ENCODE data around the gene KLHL26. TPM values are rescaled to one million over a fixed set of nuclear protein-coding genes. Genes with fewer than 3 reads are reported as not detected.

Gene KLHL26
- total RNA-seq, 1 experiment from 2014 or later, result 10.7 TPM

DNA sequence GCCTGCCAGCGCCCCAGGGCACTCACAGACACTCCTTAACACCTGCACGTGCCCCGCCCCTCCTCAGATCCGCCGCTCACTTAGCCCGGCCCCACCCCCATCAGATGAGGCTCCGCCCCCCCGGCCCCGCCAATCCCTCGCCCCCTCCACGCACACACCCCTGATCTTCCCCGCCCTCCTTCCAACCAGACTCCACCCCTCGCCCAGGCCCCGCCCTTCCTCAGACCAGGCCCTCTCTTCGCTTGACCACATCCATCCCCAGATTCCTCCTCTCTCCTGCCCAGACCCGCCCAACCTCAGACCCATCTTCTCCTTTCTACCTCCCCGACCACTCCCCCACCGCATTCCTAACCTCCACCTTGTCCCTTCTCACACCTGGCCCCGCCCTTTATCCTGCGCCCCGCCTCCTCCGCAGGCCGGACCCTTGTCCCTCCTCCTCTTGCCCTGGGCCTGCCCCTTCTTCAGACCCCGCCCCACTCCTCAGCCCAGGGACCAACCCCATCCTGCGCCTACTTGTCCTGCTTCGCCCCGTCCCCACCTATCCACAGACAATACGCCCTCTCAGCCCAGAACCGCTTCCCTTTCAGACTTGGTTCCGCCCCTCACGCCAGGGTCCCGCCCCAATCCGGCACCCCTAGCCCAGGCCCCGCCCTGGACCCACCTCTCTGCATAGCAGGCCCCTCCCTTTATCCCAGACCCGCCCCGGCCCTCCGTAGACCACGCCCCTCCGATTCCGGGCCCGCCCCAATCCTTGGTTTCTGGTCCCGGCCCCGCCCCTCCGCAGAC, 452 bp upstream of the KLHL26 start:
- Histone ChIP-seq H4K5ac (ENCODE audit: insufficient read length, low read depth, low read length) (no peak overlapping the region), H3K27me3 (ENCODE audit: insufficient read depth, low read length) (no peaks in the 10 kb centered on the region), H4K20me1 (ENCODE audit: control insufficient read depth, insufficient read depth, insufficient read length) (no peaks in the 10 kb centered on the region), H2AFZ (ENCODE audit: low read length) (no peak overlapping the region), H3K4me1 (ENCODE audit: insufficient read depth, low read length) (peaks cover 3% of the 10 kb centered on the region; the same call in 1 of the 2 replicates), H2BK12ac (ENCODE audit: insufficient read length, low read depth, low read length) (no peak overlapping the region), H2BK5ac (ENCODE audit: insufficient read length, low read length) (no peak overlapping the region), H2BK20ac (ENCODE audit: low read depth, low read length, poor library complexity, severe bottlenecking) (no peak overlapping the region), H3K23ac (ENCODE audit: insufficient read length, low read depth, low read length) (no peak overlapping the region), H3K4ac (ENCODE audit: low read depth, low read length) (no peak overlapping the region), H3K14ac (ENCODE audit: insufficient read depth, low read length) (peak overlapping the region; percentile 33; the same call in 1 of the 2 replicates), H2BK120ac (ENCODE audit: low read depth, low read length, poor library complexity, severe bottlenecking) (no peak overlapping the region), H2AK5ac (ENCODE audit: insufficient read length, low read length) (no peak overlapping the region), H3T11ph (ENCODE audit: low read length) (no peak overlapping the region), H3K23me2 (ENCODE audit: insufficient read length, low read depth, low read length, poor library complexity, severe bottlenecking) (peaks cover 9% of the 10 kb centered on the region), H3K18ac (ENCODE audit: insufficient read length, low read depth, low read length) (peak overlapping the region; percentile 89), H2BK15ac (ENCODE audit: low read depth, low read length) (no peak overlapping the region), H3K79me2 (ENCODE audit: insufficient read depth, low read length) (no peaks in the 10 kb centered on the region; the same call in 1 of the 2 replicates), H3K9ac (ENCODE audit: extremely low read depth, insufficient read length, low read length) (no peak overlapping the region), H4K91ac (ENCODE audit: insufficient read length, low read depth, low read length) (no peak overlapping the region), H3K27ac (ENCODE audit: insufficient read length, low read depth, low read length) (no peak overlapping the region), H3K4me2 (ENCODE audit: insufficient read depth, insufficient read length, low read length) (peak overlapping the region; percentile 45), H3K79me1 (ENCODE audit: insufficient read depth, low read depth, low read length, poor library complexity, severe bottlenecking) (peaks cover 3% of the 10 kb centered on the region), H4K8ac (replicated peaks; ENCODE audit: insufficient read length, low read depth, low read length) (no peak overlapping the region), H3K9me3 (ENCODE audit: control insufficient read depth, low read depth, low read length) (no peaks in the 10 kb centered on the region), H3K56ac (ENCODE audit: insufficient read length, low read depth, low read length) (no peak overlapping the region)
- DNase-seq, result peak; percentile 98
- Mint-ChIP-seq H3K36me3 (ENCODE audit: insufficient read depth in 1 of 3, low read depth in 3 of 3) (peaks cover 0 to 3% (median 0%) of the 10 kb centered on the region in 3 experiments; a peak in 1 of 7 replicates), H3K27me3 (ENCODE audit: low read depth) (peaks cover 31% of the 10 kb centered on the region), H3K27ac (peak overlapping the region; percentile 88 to 99 (median 96); a peak in 6 of 7 replicates), H3K9me3 (no peaks in the 10 kb centered on the region), H3K4me3 (peak overlapping the region; percentile 78 to 86), H3K4me1 (peaks cover 9 to 18% of the 10 kb centered on the region in 2 experiments)
- no CpG with 5 or more reads among the region's 44 CpGs for WGBS (ENCODE audit: extremely low coverage, insufficient read length, low lambda C conversion rate)
- TF ChIP-seq, protein P1, sequence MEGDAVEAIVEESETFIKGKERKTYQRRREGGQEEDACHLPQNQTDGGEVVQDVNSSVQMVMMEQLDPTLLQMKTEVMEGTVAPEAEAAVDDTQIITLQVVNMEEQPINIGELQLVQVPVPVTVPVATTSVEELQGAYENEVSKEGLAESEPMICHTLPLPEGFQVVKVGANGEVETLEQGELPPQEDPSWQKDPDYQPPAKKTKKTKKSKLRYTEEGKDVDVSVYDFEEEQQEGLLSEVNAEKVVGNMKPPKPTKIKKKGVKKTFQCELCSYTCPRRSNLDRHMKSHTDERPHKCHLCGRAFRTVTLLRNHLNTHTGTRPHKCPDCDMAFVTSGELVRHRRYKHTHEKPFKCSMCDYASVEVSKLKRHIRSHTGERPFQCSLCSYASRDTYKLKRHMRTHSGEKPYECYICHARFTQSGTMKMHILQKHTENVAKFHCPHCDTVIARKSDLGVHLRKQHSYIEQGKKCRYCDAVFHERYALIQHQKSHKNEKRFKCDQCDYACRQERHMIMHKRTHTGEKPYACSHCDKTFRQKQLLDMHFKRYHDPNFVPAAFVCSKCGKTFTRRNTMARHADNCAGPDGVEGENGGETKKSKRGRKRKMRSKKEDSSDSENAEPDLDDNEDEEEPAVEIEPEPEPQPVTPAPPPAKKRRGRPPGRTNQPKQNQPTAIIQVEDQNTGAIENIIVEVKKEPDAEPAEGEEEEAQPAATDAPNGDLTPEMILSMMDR (conservative IDR thresholded peaks at IDR 0.05), result no peak

Data from H9 (cell line).